ENCODE measurements around the gene RTN4RL1. TPM values are rescaled to one million over a fixed set of nuclear protein-coding genes. Genes with fewer than 3 reads are reported as not detected.

The RTN4RL1 gene
- total and polyA plus RNA-seq, 2 of the 4 experiments (the other 2 are of a cell fraction): under 0.01 to 0.03 TPM

DNA sequence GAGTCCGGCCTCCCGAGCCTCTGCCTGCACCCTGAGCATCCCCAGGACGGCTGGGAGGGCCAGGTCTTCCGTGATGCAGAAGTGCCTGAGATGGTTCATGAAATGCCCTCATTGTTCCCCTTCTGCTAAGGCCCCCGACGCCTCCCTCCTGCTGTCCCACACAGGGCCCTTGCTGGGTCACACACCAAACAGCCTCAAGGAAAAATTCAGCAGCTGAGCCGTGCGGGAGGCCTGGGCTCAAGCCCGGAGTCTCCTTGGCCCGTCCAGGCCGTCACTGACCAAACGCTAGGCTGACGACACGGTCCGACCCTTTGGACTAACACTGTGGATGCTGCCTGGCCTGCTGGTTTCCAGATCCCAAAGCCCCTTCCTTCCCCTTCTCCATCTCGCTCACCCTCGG is 90.2 kb downstream of the RTN4RL1 start:
- no peak overlapping the region for H2AK9ac ChIP-seq (replicated peaks; ENCODE audit: low read depth, low read length, poor library complexity)
- H3K79me1 ChIP-seq (ENCODE audit: low read depth in 1 of 2, low read length in 2 of 2): no peaks in the 10 kb centered on the region
- H3K4ac ChIP-seq (ENCODE audit: low read depth, low read length): no peak overlapping the region
- H3K4me2 ChIP-seq (ENCODE audit: low read depth, low read length): no peak overlapping the region
- H4K20me1 ChIP-seq (ENCODE audit: insufficient read depth, low read length): no peaks in the 10 kb centered on the region
- H3K56ac ChIP-seq (ENCODE audit: extremely low read depth, insufficient read depth, low read length): no peak overlapping the region
- in situ Hi-C loops (cut with MboI; ENCODE audit: low sequenced_read_pairs): no loop called here
- no peak overlapping the region for H3K27ac ChIP-seq (ENCODE audit: insufficient read depth, low read length)
- H2BK120ac ChIP-seq (ENCODE audit: low read depth, low read length): no peak overlapping the region
- no peak overlapping the region for H2BK15ac ChIP-seq (ENCODE audit: low read depth, low read length)
- dilution Hi-C loops (cut with HindIII; ENCODE audit: low sequenced_read_pairs, unreplicated experiment): no loop called here
- H3K9ac ChIP-seq (ENCODE audit: low read depth, low read length): no peak overlapping the region
- CTCF ChIA-PET: no interaction called here
- intact Hi-C loops (cut with micrococcal nuclease): no loop called here
- TF ChIP-seq, protein P1, sequence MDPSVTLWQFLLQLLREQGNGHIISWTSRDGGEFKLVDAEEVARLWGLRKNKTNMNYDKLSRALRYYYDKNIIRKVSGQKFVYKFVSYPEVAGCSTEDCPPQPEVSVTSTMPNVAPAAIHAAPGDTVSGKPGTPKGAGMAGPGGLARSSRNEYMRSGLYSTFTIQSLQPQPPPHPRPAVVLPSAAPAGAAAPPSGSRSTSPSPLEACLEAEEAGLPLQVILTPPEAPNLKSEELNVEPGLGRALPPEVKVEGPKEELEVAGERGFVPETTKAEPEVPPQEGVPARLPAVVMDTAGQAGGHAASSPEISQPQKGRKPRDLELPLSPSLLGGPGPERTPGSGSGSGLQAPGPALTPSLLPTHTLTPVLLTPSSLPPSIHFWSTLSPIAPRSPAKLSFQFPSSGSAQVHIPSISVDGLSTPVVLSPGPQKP (IDR thresholded peaks at IDR 0.05; ENCODE audit: borderline replicate concordance, low read depth, low read length): no peak
- POLR2A ChIA-PET (ENCODE audit: unreplicated experiment): no interaction called here
- no peak overlapping the region for H2AFZ ChIP-seq (replicated peaks; ENCODE audit: low read length, poor library complexity)
- H3K9me3 ChIP-seq (ENCODE audit: control insufficient read depth, insufficient read depth, low read length): no peaks in the 10 kb centered on the region
- H2BK20ac ChIP-seq (ENCODE audit: low read depth, low read length): no peak overlapping the region
- no peak overlapping the region for H2BK5ac ChIP-seq (ENCODE audit: low read depth, low read length, poor library complexity, severe bottlenecking)
- peaks cover under 1% of the 10 kb centered on the region; the same call in 1 of the 2 replicates for H3K4me1 ChIP-seq (ENCODE audit: control insufficient read depth, insufficient read depth, low read length)
- H3K23ac ChIP-seq (ENCODE audit: low read depth, low read length): no peak overlapping the region
- DNase-seq (no peak), ATAC-seq (ENCODE audit: low read depth) (no peak)
- H4K5ac ChIP-seq (ENCODE audit: low read depth, low read length): no peak overlapping the region
- no peaks in the 10 kb centered on the region for H3K36me3 ChIP-seq (ENCODE audit: control insufficient read depth, insufficient read depth, low read length)
- no peaks in the 10 kb centered on the region for H3K9me1 ChIP-seq (ENCODE audit: insufficient read depth, low read length)
- H3K27me3 ChIP-seq (ENCODE audit: control insufficient read depth, insufficient read depth, low read length): peaks cover 27% of the 10 kb centered on the region
- no peak overlapping the region for H4K8ac ChIP-seq (ENCODE audit: low read depth in 2 of 2, low read length in 2 of 2)
- 59% methylated on average over 11 of the region's 17 CpGs; no CpG with 5 or more reads in 1 of the 2 experiments for WGBS, 2 experiments (ENCODE audit: extremely low coverage in 2 of 2, insufficient read length in 1 of 2)
- no peak overlapping the region for H4K91ac ChIP-seq (ENCODE audit: insufficient read depth, low read depth, low read length)
- no peak overlapping the region for H3K18ac ChIP-seq (ENCODE audit: low read depth, low read length)
- H2AK5ac ChIP-seq (ENCODE audit: low read depth, low read length): no peak overlapping the region
- H3K14ac ChIP-seq (replicated peaks; ENCODE audit: low read depth, low read length): no peak overlapping the region
- BruUV-seq (replicated peaks): no TSS peak
- no peak overlapping the region for H3K4me3 ChIP-seq (ENCODE audit: insufficient read depth, low read depth, low read length)
